Measurements from ENCODE around the gene OR2AE1. TPM values are rescaled to one million over a fixed set of nuclear protein-coding genes. Genes with fewer than 3 reads are reported as not detected.
"Not testable (repeated sequence)": the region's sequence is repeated elsewhere in the genome, so short reads cannot be mapped to it uniquely, and the experiment has no call there.

The OR2AE1 gene
- total RNA-seq, 1 experiment from 2014 or later = not detected

GRCh38 chr7:99894738-99895137 is 17.9 kb upstream of the OR2AE1 start:
- TF ChIP-seq CTCF (IDR thresholded peaks at IDR 0.05; ENCODE audit: unreplicated experiment) = no peak
- Mint-ChIP-seq H3K27ac (ENCODE audit: low read depth, unreplicated experiment) (no peak overlapping the region), H3K36me3 (ENCODE audit: insufficient read depth, unreplicated experiment) (peaks cover 29% of the 10 kb centered on the region), H3K9me3 (ENCODE audit: unreplicated experiment) (no peaks in the 10 kb centered on the region), H3K4me3 (ENCODE audit: unreplicated experiment) (no peak overlapping the region), H3K4me1 (ENCODE audit: insufficient read depth, unreplicated experiment) (no peaks in the 10 kb centered on the region), H3K27me3 (ENCODE audit: insufficient read depth, unreplicated experiment) (no peaks in the 10 kb centered on the region)
- no peak for DNase-seq (ENCODE audit: unreplicated experiment)
- intact Hi-C loops (cut with micrococcal nuclease) = no loop called here
- ChIA-PET POLR2A (interaction anchor here (0.7 to 1.2 kb wide), 2 partner anchors 11 to 25 kb away, joined by 3 to 7 read pairs; partner anchors contain the start of gene TRIM4), CTCF (interaction anchor here (1.0 to 1.3 kb wide), 2 partner anchors 13 to 19 kb away, joined by 4 read pairs; no protein-coding TSS in a partner anchor)
- no TSS peak for BruUV-seq (replicated peaks)

GRCh38 chr7:99893280-99893679 is 16.4 kb upstream of the OR2AE1 start:
- Mint-ChIP-seq H3K27me3 (ENCODE audit: insufficient read depth, unreplicated experiment) (no peaks in the 10 kb centered on the region), H3K9me3 (ENCODE audit: unreplicated experiment) (no peaks in the 10 kb centered on the region), H3K4me1 (ENCODE audit: insufficient read depth, unreplicated experiment) (no peaks in the 10 kb centered on the region), H3K4me3 (ENCODE audit: unreplicated experiment) (no peak overlapping the region), H3K36me3 (ENCODE audit: insufficient read depth, unreplicated experiment) (peaks cover 26% of the 10 kb centered on the region), H3K27ac (ENCODE audit: low read depth, unreplicated experiment) (no peak overlapping the region)
- intact Hi-C loops (cut with micrococcal nuclease) = no loop called here
- ChIA-PET CTCF (no interaction called here), POLR2A (interaction anchor here (0.6 kb wide), 1 partner anchor 442 kb away, joined by 3 read pairs; no protein-coding TSS in a partner anchor)
- DNase-seq (ENCODE audit: unreplicated experiment) = no peak
- TF ChIP-seq CTCF (IDR thresholded peaks at IDR 0.05; ENCODE audit: unreplicated experiment) = no peak
- BruUV-seq (replicated peaks) = no TSS peak

GRCh38 chr7:99890348-99890747 is 13.5 kb upstream of the OR2AE1 start:
- H3K27ac Mint-ChIP-seq (ENCODE audit: low read depth, unreplicated experiment); H3K27me3 Mint-ChIP-seq (ENCODE audit: insufficient read depth, unreplicated experiment); DNase-seq (ENCODE audit: unreplicated experiment); BruUV-seq (replicated peaks); H3K9me3 Mint-ChIP-seq (ENCODE audit: unreplicated experiment); intact Hi-C loops (cut with micrococcal nuclease); H3K4me1 Mint-ChIP-seq (ENCODE audit: insufficient read depth, unreplicated experiment); H3K4me3 Mint-ChIP-seq (ENCODE audit: unreplicated experiment): not testable (repeated sequence)
- POLR2A ChIA-PET = interaction anchor here (1.7 kb wide), 1 partner anchor 9 kb away, joined by 3 read pairs; no protein-coding TSS in a partner anchor
- peaks cover 26% of the 10 kb centered on the region for H3K36me3 Mint-ChIP-seq (ENCODE audit: insufficient read depth, unreplicated experiment)
- CTCF ChIA-PET = interaction anchor here (0.6 kb wide), 1 partner anchor 101 kb away, joined by 3 read pairs; no protein-coding TSS in a partner anchor

GRCh38 chr7:99888366-99888765 is 11.5 kb upstream of the OR2AE1 start:
- BruUV-seq (replicated peaks); DNase-seq (ENCODE audit: unreplicated experiment); intact Hi-C loops (cut with micrococcal nuclease); CTCF ChIA-PET; H3K4me3 Mint-ChIP-seq (ENCODE audit: unreplicated experiment); H3K27me3 Mint-ChIP-seq (ENCODE audit: insufficient read depth, unreplicated experiment); H3K27ac Mint-ChIP-seq (ENCODE audit: low read depth, unreplicated experiment); H3K9me3 Mint-ChIP-seq (ENCODE audit: unreplicated experiment); POLR2A ChIA-PET; H3K4me1 Mint-ChIP-seq (ENCODE audit: insufficient read depth, unreplicated experiment): not testable (repeated sequence)
- H3K36me3 Mint-ChIP-seq (ENCODE audit: insufficient read depth, unreplicated experiment) = peaks cover 32% of the 10 kb centered on the region

- DNase-seq (ENCODE audit: unreplicated experiment) = no peak
- Mint-ChIP-seq H3K4me1 (ENCODE audit: insufficient read depth, unreplicated experiment) (peaks cover 5% of the 10 kb centered on the region), H3K27me3 (ENCODE audit: insufficient read depth, unreplicated experiment) (no peaks in the 10 kb centered on the region), H3K9me3 (ENCODE audit: unreplicated experiment) (peaks cover 9% of the 10 kb centered on the region), H3K36me3 (ENCODE audit: insufficient read depth, unreplicated experiment) (peaks cover 6% of the 10 kb centered on the region), H3K27ac (ENCODE audit: low read depth, unreplicated experiment) (no peak overlapping the region), H3K4me3 (ENCODE audit: unreplicated experiment) (no peak overlapping the region)
- intact Hi-C loops (cut with micrococcal nuclease) = no loop called here
- CTCF ChIA-PET = interaction anchor here (1.8 kb wide), 1 partner anchor 17 kb away, joined by 6 read pairs; no protein-coding TSS in a partner anchor
- no TSS peak for BruUV-seq (replicated peaks)
- TF ChIP-seq CTCF (IDR thresholded peaks at IDR 0.05; ENCODE audit: unreplicated experiment) = no peak
- POLR2A ChIA-PET = interaction anchor here (0.7 to 0.8 kb wide), 2 partner anchors 9 to 15 kb away, joined by 3 read pairs; no protein-coding TSS in a partner anchor
Observed at GRCh38 chr7:99881370-99881769, 4.5 kb upstream of the OR2AE1 start.

Measured in MCF 10A (cell line).